ENCODE results near the gene REN. TPM values are rescaled to one million over a fixed set of nuclear protein-coding genes. Genes with fewer than 3 reads are reported as not detected.

Gene REN
- total and polyA plus RNA-seq, 9 of the 15 experiments (the other 6 are each of a cell fraction or from before 2014, with no cell fraction given) = 1.7 to 9.9 (median 3.1) TPM

DNA sequence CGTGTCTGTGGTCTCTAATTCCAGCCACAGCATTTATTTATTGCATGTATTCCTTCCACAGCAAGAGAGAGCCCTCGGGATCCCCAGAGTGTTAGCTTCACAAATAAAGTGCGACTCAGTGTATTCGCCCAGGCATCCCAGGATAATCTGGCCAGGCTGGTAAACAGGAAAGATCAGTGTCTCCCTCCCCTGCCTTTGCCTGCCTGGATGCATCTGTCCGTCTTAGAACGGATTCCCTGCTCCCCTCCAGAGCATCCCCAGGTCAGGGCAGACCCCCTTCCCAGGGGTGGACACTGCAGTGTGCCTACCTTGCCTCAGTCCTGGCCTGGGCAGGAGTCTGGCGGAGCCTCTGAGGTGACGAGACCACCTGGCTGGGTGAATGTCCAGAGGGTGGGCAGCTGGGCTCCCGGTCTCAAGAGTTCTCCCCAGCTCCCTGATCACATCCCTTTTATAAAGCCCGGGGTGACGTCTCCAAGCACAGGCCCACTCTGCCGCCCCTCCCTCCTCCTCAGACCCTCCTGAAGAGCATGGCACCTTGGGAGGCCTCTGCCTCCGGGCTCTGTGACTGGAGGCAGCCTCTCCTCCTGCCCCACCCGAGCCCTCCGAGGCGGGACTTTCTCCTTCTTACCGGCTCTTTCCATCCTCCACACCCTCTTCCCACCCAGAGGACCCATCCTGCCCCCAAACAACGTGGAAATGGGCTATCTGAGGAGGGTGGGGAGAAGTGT is 30.1 kb upstream of the REN start, which contains the start of gene KISS1:
Gene KISS1 (minus strand): TSS at position 424 of the 728 bp plus-strand sequence. CDS start 3,615 bp downstream, outside the sequence.
- DNase-seq (ENCODE audit: extremely low read depth in 1 of 4, low spot score in 3 of 4) (no peak), ATAC-seq (no peak; the same call in 2 of the 3 replicates), FAIRE-seq (no peak)
- ChIA-PET CTCF (ENCODE audit: low intra/inter-chr PET ratio) (no interaction called here), POLR2A (no interaction called here)
- in situ Hi-C loops (cut with MboI) (no loop called here), intact Hi-C loops (cut with micrococcal nuclease) (no loop called here)
- H3K4me3 ChIP-seq = no peak within 1 kb of the TSS
- H3K9me1 ChIP-seq (ENCODE audit: control insufficient read depth, insufficient read depth, low read length) = no peaks in the 10 kb centered on the region
- H3K4me2 ChIP-seq (ENCODE audit: insufficient read depth, low read length) = no peak within 1 kb of the TSS
- WGBS (ENCODE audit: insufficient coverage, low coverage, missing lambda C conversion rate) = under 1% methylated on average over 18 of the region's 18 CpGs
- TF ChIP-seq POLR2AphosphoS5 (IDR thresholded peaks at IDR 0.05; ENCODE audit: control insufficient read depth, insufficient read depth, low read depth, low read length) (no peak), RBM15 (IDR thresholded peaks at IDR 0.05; ENCODE audit: insufficient read depth, low read length) (no peak), SP2 (IDR thresholded peaks at IDR 0.05; ENCODE audit: extremely low read depth, low read depth, low read length, poor library complexity, severe bottlenecking) (no peak), SMAD1 (IDR thresholded peaks at IDR 0.05; ENCODE audit: low read depth, low read length, partially characterized antibody) (no peak), ZNF324 (CRISPR knock-in tag; IDR thresholded peaks at IDR 0.05) (no peak), ZNF551 (CRISPR knock-in tag; IDR thresholded peaks at IDR 0.05) (no peak), SP1 (CRISPR knock-in tag; IDR thresholded peaks at IDR 0.05) (no peak), ZNF766 (CRISPR knock-in tag; conservative IDR thresholded peaks at IDR 0.05) (no peak), SMAD4 (CRISPR knock-in tag; conservative IDR thresholded peaks at IDR 0.05) (no peak), FOXP1 (CRISPR knock-in tag; IDR thresholded peaks at IDR 0.05) (no peak), ZNF695 (CRISPR knock-in tag; IDR thresholded peaks at IDR 0.05) (no peak), CXXC5 (CRISPR knock-in tag; IDR thresholded peaks at IDR 0.05) (no peak)
- TF ChIP-seq, protein P1, sequence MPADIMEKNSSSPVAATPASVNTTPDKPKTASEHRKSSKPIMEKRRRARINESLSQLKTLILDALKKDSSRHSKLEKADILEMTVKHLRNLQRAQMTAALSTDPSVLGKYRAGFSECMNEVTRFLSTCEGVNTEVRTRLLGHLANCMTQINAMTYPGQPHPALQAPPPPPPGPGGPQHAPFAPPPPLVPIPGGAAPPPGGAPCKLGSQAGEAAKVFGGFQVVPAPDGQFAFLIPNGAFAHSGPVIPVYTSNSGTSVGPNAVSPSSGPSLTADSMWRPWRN (IDR thresholded peaks at IDR 0.05; ENCODE audit: low read depth) = no peak
- TF ChIP-seq, protein P2, sequence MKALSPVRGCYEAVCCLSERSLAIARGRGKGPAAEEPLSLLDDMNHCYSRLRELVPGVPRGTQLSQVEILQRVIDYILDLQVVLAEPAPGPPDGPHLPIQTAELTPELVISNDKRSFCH (CRISPR knock-in tag; IDR thresholded peaks at IDR 0.05) = no peak
- TF ChIP-seq, protein P2 (tag; IDR thresholded peaks at IDR 0.05) = no peak
- TF ChIP-seq, protein P3, sequence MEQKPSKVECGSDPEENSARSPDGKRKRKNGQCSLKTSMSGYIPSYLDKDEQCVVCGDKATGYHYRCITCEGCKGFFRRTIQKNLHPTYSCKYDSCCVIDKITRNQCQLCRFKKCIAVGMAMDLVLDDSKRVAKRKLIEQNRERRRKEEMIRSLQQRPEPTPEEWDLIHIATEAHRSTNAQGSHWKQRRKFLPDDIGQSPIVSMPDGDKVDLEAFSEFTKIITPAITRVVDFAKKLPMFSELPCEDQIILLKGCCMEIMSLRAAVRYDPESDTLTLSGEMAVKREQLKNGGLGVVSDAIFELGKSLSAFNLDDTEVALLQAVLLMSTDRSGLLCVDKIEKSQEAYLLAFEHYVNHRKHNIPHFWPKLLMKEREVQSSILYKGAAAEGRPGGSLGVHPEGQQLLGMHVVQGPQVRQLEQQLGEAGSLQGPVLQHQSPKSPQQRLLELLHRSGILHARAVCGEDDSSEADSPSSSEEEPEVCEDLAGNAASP (IDR thresholded peaks at IDR 0.05) = no peak
- H3K36me3 ChIP-seq (ENCODE audit: control insufficient read depth, insufficient read depth, low read length) = no peaks in the 10 kb centered on the region
- H3K79me2 ChIP-seq (ENCODE audit: control insufficient read depth, insufficient read depth, low read length) = no peaks in the 10 kb centered on the region
- no peaks in the 10 kb centered on the region for H3K4me1 ChIP-seq (replicated peaks in 1 of 2; ENCODE audit: control insufficient read depth in 2 of 2, insufficient read depth in 2 of 2, low read length in 2 of 2)
- no peak within 1 kb of the TSS for H2AFZ ChIP-seq (ENCODE audit: low read depth, low read length)
- no peak within 1 kb of the TSS for H3K9ac ChIP-seq (ENCODE audit: insufficient read depth in 1 of 2, low read depth in 2 of 2, low read length in 2 of 2)
- no peaks in the 10 kb centered on the region for H4K20me1 ChIP-seq (replicated peaks; ENCODE audit: control insufficient read depth, insufficient read depth, low read length)
- no peak within 1 kb of the TSS for H3K27ac ChIP-seq (ENCODE audit: extremely low read depth, low read depth, low read length)
- BruUV-seq (replicated peaks) = no TSS peak
- H3K27me3 ChIP-seq (ENCODE audit: control insufficient read depth in 2 of 2, insufficient read depth in 2 of 2, low read length in 2 of 2) = peaks cover 22 to 74% of the 10 kb centered on the region in 2 experiments; a peak in 4 of 5 replicates
- no peaks in the 10 kb centered on the region; the same call in 1 of the 2 replicates for H3K9me3 ChIP-seq (replicated peaks; ENCODE audit: control insufficient read depth, insufficient read depth, low read depth, low read length)

All from K562 (cell line).